SK-N-SH treated with all-trans-retinoic acid at 6 μM for 48 hours (cell line): Measurements from ENCODE around the gene KRT10.

Source experiments
- ATAC-seq: fragments of 200-7000 bp; cut with Tn5 transposase; 3 replicates; pipeline ENCODE4 v1.9.1; 2020; ENCODE audit warnings: mild to moderate bottlenecking, moderate library complexity
- ARNTL ChIP-seq: fragments of 450-650 bp; formaldehyde crosslinking; IDR thresholded peaks from 2 replicates; pipeline ENCODE4 v1.5.0; 2020; ENCODE audit warnings: low read depth, mild to moderate bottlenecking, moderate library complexity, borderline replicate concordance
- BACH2 ChIP-seq: fragments of 250-450 bp; sonication (Bioruptor Pico); IDR thresholded peaks from 2 replicates; pipeline ENCODE4 v1.9.0; 2021; ENCODE audit warnings: mild to moderate bottlenecking, borderline replicate concordance
- CREB5 ChIP-seq: fragments of 250-450 bp; sonication (Bioruptor Pico); IDR thresholded peaks from 2 replicates; pipeline ENCODE4 v1.5.1; 2020; ENCODE audit warnings: low read depth, mild to moderate bottlenecking, moderate library complexity
- CSDC2 ChIP-seq: fragments of 250-450 bp; sonication (Bioruptor Pico); IDR thresholded peaks from 2 replicates; pipeline ENCODE4 v1.5.0; 2020; ENCODE audit warnings: mild to moderate bottlenecking, moderate library complexity
- ESRRG ChIP-seq: fragments of 250-450 bp; sonication (Bioruptor Pico); IDR thresholded peaks from 2 replicates; pipeline ENCODE4 v1.6.1; 2021; ENCODE audit warnings: mild to moderate bottlenecking
- GLIS3 ChIP-seq: fragments of 250-450 bp; sonication (Bioruptor Pico); IDR thresholded peaks from 2 replicates; pipeline ENCODE4 v1.5.0; 2020; ENCODE audit warnings: mild to moderate bottlenecking, moderate library complexity
- ISL1 ChIP-seq: fragments of 250-450 bp; sonication (Bioruptor Pico); IDR thresholded peaks from 2 replicates; pipeline ENCODE4 v2.1.2; 2022; ENCODE audit warnings: mild to moderate bottlenecking, moderate library complexity
- OSR1 ChIP-seq: fragments of 250-450 bp; sonication (Bioruptor Pico); IDR thresholded peaks from 2 replicates; pipeline ENCODE4 v1.8.0; 2022; ENCODE audit warnings: moderate library complexity, mild to moderate bottlenecking, inconsistent platforms
- PPARA ChIP-seq: fragments of 250-450 bp; sonication (Bioruptor Pico); IDR thresholded peaks from 2 replicates; pipeline ENCODE4 v1.5.0; 2020; ENCODE audit warnings: mild to moderate bottlenecking, borderline replicate concordance
- RARB ChIP-seq: fragments of 250-450 bp; sonication (Bioruptor Pico); IDR thresholded peaks from 2 replicates; pipeline ENCODE4 v1.8.0; 2021; ENCODE audit warnings: mild to moderate bottlenecking, moderate library complexity
- SNAI2 ChIP-seq: fragments of 250-450 bp; sonication (Bioruptor Pico); IDR thresholded peaks from 2 replicates; pipeline ENCODE4 v1.5.0; 2020; ENCODE audit warnings: mild to moderate bottlenecking, moderate library complexity
- TCF4 ChIP-seq: fragments of 250-450 bp; sonication (Bioruptor Pico); IDR thresholded peaks from 2 replicates; pipeline ENCODE4 v1.8.0; 2021; ENCODE audit warnings: mild to moderate bottlenecking, moderate library complexity, borderline replicate concordance
- TOX ChIP-seq: fragments of 250-450 bp; sonication (Bioruptor Pico); IDR thresholded peaks from 2 replicates; pipeline ENCODE4 v1.8.0; 2021; ENCODE audit warnings: mild to moderate bottlenecking, moderate library complexity, borderline replicate concordance
- ZC3H10 ChIP-seq: fragments of 250-450 bp; sonication (Bioruptor Pico); IDR thresholded peaks from 2 replicates; pipeline ENCODE4 v1.5.1; 2021; ENCODE audit warnings: mild to moderate bottlenecking, moderate library complexity
- ZFP3 ChIP-seq: fragments of 250-450 bp; sonication (Bioruptor Pico); IDR thresholded peaks from 2 replicates; pipeline ENCODE4 v1.5.0; 2020; ENCODE audit warnings: mild to moderate bottlenecking, moderate library complexity
- ZFP30 ChIP-seq: fragments of 450-650 bp; formaldehyde crosslinking; IDR thresholded peaks from 2 replicates; pipeline ENCODE4 v1.5.0; 2022; ENCODE audit warnings: mild to moderate bottlenecking, moderate library complexity
- ZNF565 ChIP-seq: fragments of 450-650 bp; formaldehyde crosslinking; conservative IDR thresholded peaks from 2 replicates; pipeline ENCODE4 v1.5.0; 2020; ENCODE audit warnings: low read depth, mild to moderate bottlenecking, moderate library complexity
- ZNF70 ChIP-seq: fragments of 450-650 bp; formaldehyde crosslinking; IDR thresholded peaks from 2 replicates; pipeline ENCODE4 v1.5.0; 2020; ENCODE audit warnings: mild to moderate bottlenecking, moderate library complexity
- ZNF8 ChIP-seq: fragments of 450-650 bp; formaldehyde crosslinking; IDR thresholded peaks from 2 replicates; pipeline ENCODE4 v1.5.0; 2020; ENCODE audit warnings: mild to moderate bottlenecking, moderate library complexity
- TF ChIP-seq, protein P1 (sequence below): fragments of 250-450 bp; sonication (Bioruptor Pico); IDR thresholded peaks from 2 replicates; pipeline ENCODE4 v1.8.0; 2020; ENCODE audit warnings: mild to moderate bottlenecking, moderate library complexity, borderline replicate concordance
- TF ChIP-seq, protein P2 (sequence below): fragments of 250-450 bp; sonication (Bioruptor Pico); IDR thresholded peaks from 2 replicates; pipeline ENCODE4 v1.8.0; 2021; ENCODE audit warnings: low read depth, mild to moderate bottlenecking, moderate library complexity, borderline replicate concordance
- TF ChIP-seq, protein P3 (sequence below): fragments of 250-450 bp; sonication (Bioruptor Pico); IDR thresholded peaks from 2 replicates; pipeline ENCODE4 v1.5.0; 2020; ENCODE audit warnings: mild to moderate bottlenecking, moderate library complexity
- TF ChIP-seq, protein P4 (sequence below): fragments of 250-450 bp; sonication (Bioruptor Pico); IDR thresholded peaks from 2 replicates; pipeline ENCODE4 v1.5.1; 2021; ENCODE audit warnings: mild to moderate bottlenecking, moderate library complexity

KRT10 gene

GRCh38 chr17:40819528-40820125 is 2.8 kb downstream of the KRT10 start (continued):
- TF ChIP-seq SNAI2 (CRISPR knock-in tag) (no peak), ZFP30 (CRISPR knock-in tag) (no peak), ZFP3 (no peak), CREB5 (CRISPR knock-in tag) (no peak), ARNTL (CRISPR knock-in tag) (no peak)
- TF ChIP-seq, protein P1, sequence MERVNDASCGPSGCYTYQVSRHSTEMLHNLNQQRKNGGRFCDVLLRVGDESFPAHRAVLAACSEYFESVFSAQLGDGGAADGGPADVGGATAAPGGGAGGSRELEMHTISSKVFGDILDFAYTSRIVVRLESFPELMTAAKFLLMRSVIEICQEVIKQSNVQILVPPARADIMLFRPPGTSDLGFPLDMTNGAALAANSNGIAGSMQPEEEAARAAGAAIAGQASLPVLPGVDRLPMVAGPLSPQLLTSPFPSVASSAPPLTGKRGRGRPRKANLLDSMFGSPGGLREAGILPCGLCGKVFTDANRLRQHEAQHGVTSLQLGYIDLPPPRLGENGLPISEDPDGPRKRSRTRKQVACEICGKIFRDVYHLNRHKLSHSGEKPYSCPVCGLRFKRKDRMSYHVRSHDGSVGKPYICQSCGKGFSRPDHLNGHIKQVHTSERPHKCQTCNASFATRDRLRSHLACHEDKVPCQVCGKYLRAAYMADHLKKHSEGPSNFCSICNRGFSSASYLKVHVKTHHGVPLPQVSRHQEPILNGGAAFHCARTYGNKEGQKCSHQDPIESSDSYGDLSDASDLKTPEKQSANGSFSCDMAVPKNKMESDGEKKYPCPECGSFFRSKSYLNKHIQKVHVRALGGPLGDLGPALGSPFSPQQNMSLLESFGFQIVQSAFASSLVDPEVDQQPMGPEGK (CRISPR knock-in tag), result no peak

GRCh38 chr17:40818733-40819527 is 3.5 kb downstream of the KRT10 start:
- peak; percentile 92 for ATAC-seq

More at GRCh38 chr17:40818733-40819527, 3.5 kb downstream of the KRT10 start:
- TF ChIP-seq, protein P2, sequence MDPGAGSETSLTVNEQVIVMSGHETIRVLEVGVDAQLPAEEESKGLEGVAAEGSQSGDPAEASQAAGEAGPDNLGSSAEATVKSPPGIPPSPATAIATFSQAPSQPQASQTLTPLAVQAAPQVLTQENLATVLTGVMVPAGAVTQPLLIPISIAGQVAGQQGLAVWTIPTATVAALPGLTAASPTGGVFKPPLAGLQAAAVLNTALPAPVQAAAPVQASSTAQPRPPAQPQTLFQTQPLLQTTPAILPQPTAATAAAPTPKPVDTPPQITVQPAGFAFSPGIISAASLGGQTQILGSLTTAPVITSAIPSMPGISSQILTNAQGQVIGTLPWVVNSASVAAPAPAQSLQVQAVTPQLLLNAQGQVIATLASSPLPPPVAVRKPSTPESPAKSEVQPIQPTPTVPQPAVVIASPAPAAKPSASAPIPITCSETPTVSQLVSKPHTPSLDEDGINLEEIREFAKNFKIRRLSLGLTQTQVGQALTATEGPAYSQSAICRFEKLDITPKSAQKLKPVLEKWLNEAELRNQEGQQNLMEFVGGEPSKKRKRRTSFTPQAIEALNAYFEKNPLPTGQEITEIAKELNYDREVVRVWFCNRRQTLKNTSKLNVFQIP (CRISPR knock-in tag), result no peak
- TF ChIP-seq, protein P1 (CRISPR knock-in tag), result no peak
- TF ChIP-seq GLIS3 (CRISPR knock-in tag) (no peak), ZFP30 (CRISPR knock-in tag) (no peak), SNAI2 (CRISPR knock-in tag) (peak; percentile 90), TCF4 (CRISPR knock-in tag) (no peak), ZC3H10 (CRISPR knock-in tag) (no peak), ZNF565 (CRISPR knock-in tag) (peak; percentile 75; the same call in 1 of the 2 replicates), RARB (CRISPR knock-in tag) (no peak), ZNF70 (CRISPR knock-in tag) (no peak), BACH2 (CRISPR knock-in tag) (no peak), ARNTL (CRISPR knock-in tag) (0 out of 2 replicates have a peak, but pooled peaks have one; percentile 23), ZFP3 (no peak), TOX (CRISPR knock-in tag) (no peak), PPARA (CRISPR knock-in tag) (peak; percentile 84), ZNF8 (CRISPR knock-in tag) (0 out of 2 replicates have a peak, but pooled peaks have one; percentile 14), OSR1 (no peak), CREB5 (CRISPR knock-in tag) (no peak), ISL1 (CRISPR knock-in tag) (peak; percentile 29; the same call in 1 of the 2 replicates), ESRRG (CRISPR knock-in tag) (0 out of 2 replicates have a peak, but pooled peaks have one; percentile 22), CSDC2 (CRISPR knock-in tag) (no peak)
- TF ChIP-seq, protein P3, sequence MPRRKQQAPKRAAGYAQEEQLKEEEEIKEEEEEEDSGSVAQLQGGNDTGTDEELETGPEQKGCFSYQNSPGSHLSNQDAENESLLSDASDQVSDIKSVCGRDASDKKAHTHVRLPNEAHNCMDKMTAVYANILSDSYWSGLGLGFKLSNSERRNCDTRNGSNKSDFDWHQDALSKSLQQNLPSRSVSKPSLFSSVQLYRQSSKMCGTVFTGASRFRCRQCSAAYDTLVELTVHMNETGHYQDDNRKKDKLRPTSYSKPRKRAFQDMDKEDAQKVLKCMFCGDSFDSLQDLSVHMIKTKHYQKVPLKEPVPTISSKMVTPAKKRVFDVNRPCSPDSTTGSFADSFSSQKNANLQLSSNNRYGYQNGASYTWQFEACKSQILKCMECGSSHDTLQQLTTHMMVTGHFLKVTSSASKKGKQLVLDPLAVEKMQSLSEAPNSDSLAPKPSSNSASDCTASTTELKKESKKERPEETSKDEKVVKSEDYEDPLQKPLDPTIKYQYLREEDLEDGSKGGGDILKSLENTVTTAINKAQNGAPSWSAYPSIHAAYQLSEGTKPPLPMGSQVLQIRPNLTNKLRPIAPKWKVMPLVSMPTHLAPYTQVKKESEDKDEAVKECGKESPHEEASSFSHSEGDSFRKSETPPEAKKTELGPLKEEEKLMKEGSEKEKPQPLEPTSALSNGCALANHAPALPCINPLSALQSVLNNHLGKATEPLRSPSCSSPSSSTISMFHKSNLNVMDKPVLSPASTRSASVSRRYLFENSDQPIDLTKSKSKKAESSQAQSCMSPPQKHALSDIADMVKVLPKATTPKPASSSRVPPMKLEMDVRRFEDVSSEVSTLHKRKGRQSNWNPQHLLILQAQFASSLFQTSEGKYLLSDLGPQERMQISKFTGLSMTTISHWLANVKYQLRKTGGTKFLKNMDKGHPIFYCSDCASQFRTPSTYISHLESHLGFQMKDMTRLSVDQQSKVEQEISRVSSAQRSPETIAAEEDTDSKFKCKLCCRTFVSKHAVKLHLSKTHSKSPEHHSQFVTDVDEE (CRISPR knock-in tag), result peak; percentile 61; the same call in 1 of the 2 replicates
- TF ChIP-seq, protein P4, sequence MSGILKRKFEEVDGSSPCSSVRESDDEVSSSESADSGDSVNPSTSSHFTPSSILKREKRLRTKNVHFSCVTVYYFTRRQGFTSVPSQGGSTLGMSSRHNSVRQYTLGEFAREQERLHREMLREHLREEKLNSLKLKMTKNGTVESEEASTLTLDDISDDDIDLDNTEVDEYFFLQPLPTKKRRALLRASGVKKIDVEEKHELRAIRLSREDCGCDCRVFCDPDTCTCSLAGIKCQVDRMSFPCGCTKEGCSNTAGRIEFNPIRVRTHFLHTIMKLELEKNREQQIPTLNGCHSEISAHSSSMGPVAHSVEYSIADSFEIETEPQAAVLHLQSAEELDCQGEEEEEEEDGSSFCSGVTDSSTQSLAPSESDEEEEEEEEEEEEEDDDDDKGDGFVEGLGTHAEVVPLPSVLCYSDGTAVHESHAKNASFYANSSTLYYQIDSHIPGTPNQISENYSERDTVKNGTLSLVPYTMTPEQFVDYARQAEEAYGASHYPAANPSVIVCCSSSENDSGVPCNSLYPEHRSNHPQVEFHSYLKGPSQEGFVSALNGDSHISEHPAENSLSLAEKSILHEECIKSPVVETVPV (CRISPR knock-in tag), result no peak
